ENCODE results near the gene TREM2.

The TREM2 gene

GRCh38 chr6:41163419-41163717 lies 452 bp upstream of the TREM2 start:
- H3K9ac ChIP-seq (ENCODE audit: low read depth, low read length): no peak overlapping the region
- no peak overlapping the region for H3K4me3 ChIP-seq (ENCODE audit: low read depth, low read length)
- H3K4me1 ChIP-seq (ENCODE audit: control insufficient read depth, insufficient read depth, low read length): no peaks in the 10 kb centered on the region
- no peaks in the 10 kb centered on the region for H3K9me3 ChIP-seq (ENCODE audit: control insufficient read depth, insufficient read depth, low read length)
- no peak overlapping the region for H3K27ac ChIP-seq (ENCODE audit: low read depth, low read length)
- H3K27me3 ChIP-seq (ENCODE audit: control insufficient read depth, insufficient read depth, low read length): no peaks in the 10 kb centered on the region
- no peaks in the 10 kb centered on the region for H3K36me3 ChIP-seq (ENCODE audit: control insufficient read depth, insufficient read depth, low read length)

- Histone ChIP-seq H3K36me3 (ENCODE audit: control insufficient read depth, insufficient read depth, low read length) (no peaks in the 10 kb centered on the region), H3K27me3 (ENCODE audit: control insufficient read depth, insufficient read depth, low read length) (no peaks in the 10 kb centered on the region), H3K9ac (ENCODE audit: low read depth, low read length) (no peak overlapping the region), H3K4me3 (ENCODE audit: low read depth, low read length) (no peak overlapping the region), H3K9me3 (ENCODE audit: control insufficient read depth, insufficient read depth, low read length) (no peaks in the 10 kb centered on the region), H3K27ac (ENCODE audit: low read depth, low read length) (no peak overlapping the region), H3K4me1 (ENCODE audit: control insufficient read depth, insufficient read depth, low read length) (no peaks in the 10 kb centered on the region)
These were observed 914 bp downstream of the TREM2 start for GRCh38 chr6:41161851-41162552.

GRCh38 chr6:41161380-41161779 lies 1.5 kb downstream of the TREM2 start:
- no peaks in the 10 kb centered on the region for H3K9me3 ChIP-seq (ENCODE audit: control insufficient read depth, insufficient read depth, low read length)
- no peaks in the 10 kb centered on the region for H3K4me1 ChIP-seq (ENCODE audit: control insufficient read depth, insufficient read depth, low read length)
- no peaks in the 10 kb centered on the region for H3K36me3 ChIP-seq (ENCODE audit: control insufficient read depth, insufficient read depth, low read length)
- no peak overlapping the region for H3K9ac ChIP-seq (ENCODE audit: low read depth, low read length)
- H3K27ac ChIP-seq (ENCODE audit: low read depth, low read length): no peak overlapping the region
- no peaks in the 10 kb centered on the region for H3K27me3 ChIP-seq (ENCODE audit: control insufficient read depth, insufficient read depth, low read length)
- no peak overlapping the region for H3K4me3 ChIP-seq (ENCODE audit: low read depth, low read length)

- Histone ChIP-seq H3K27ac (ENCODE audit: low read depth, low read length) (no peak overlapping the region), H3K4me1 (ENCODE audit: control insufficient read depth, insufficient read depth, low read length) (no peaks in the 10 kb centered on the region), H3K36me3 (ENCODE audit: control insufficient read depth, insufficient read depth, low read length) (no peaks in the 10 kb centered on the region), H3K9ac (ENCODE audit: low read depth, low read length) (no peak overlapping the region), H3K4me3 (ENCODE audit: low read depth, low read length) (no peak overlapping the region), H3K27me3 (ENCODE audit: control insufficient read depth, insufficient read depth, low read length) (no peaks in the 10 kb centered on the region), H3K9me3 (ENCODE audit: control insufficient read depth, insufficient read depth, low read length) (no peaks in the 10 kb centered on the region)
These were observed 2.0 kb downstream of the TREM2 start for GRCh38 chr6:41160933-41161332.

- H3K27ac ChIP-seq (ENCODE audit: low read depth, low read length): no peak overlapping the region
- H3K9me3 ChIP-seq (ENCODE audit: control insufficient read depth, insufficient read depth, low read length): no peaks in the 10 kb centered on the region
- H3K27me3 ChIP-seq (ENCODE audit: control insufficient read depth, insufficient read depth, low read length): no peaks in the 10 kb centered on the region
- no peak overlapping the region for H3K9ac ChIP-seq (ENCODE audit: low read depth, low read length)
- H3K36me3 ChIP-seq (ENCODE audit: control insufficient read depth, insufficient read depth, low read length): no peaks in the 10 kb centered on the region
- H3K4me1 ChIP-seq (ENCODE audit: control insufficient read depth, insufficient read depth, low read length): no peaks in the 10 kb centered on the region
- no peak overlapping the region for H3K4me3 ChIP-seq (ENCODE audit: low read depth, low read length)
These were observed 3.4 kb downstream of the TREM2 start for GRCh38 chr6:41159415-41160082.

- no peak overlapping the region for H3K4me3 ChIP-seq (ENCODE audit: low read depth, low read length)
- no peak overlapping the region for H3K27ac ChIP-seq (ENCODE audit: low read depth, low read length)
- H3K27me3 ChIP-seq (ENCODE audit: control insufficient read depth, insufficient read depth, low read length): no peaks in the 10 kb centered on the region
- no peak overlapping the region for H3K9ac ChIP-seq (ENCODE audit: low read depth, low read length)
- H3K36me3 ChIP-seq (ENCODE audit: control insufficient read depth, insufficient read depth, low read length): no peaks in the 10 kb centered on the region
- H3K9me3 ChIP-seq (ENCODE audit: control insufficient read depth, insufficient read depth, low read length): no peaks in the 10 kb centered on the region
- no peaks in the 10 kb centered on the region for H3K4me1 ChIP-seq (ENCODE audit: control insufficient read depth, insufficient read depth, low read length)
These were observed 5.6 kb downstream of the TREM2 start for GRCh38 chr6:41157323-41157722.

GRCh38 chr6:41156771-41157170 lies 6.1 kb downstream of the TREM2 start:
- no peak overlapping the region for H3K27ac ChIP-seq (ENCODE audit: low read depth, low read length)
- H3K27me3 ChIP-seq (ENCODE audit: control insufficient read depth, insufficient read depth, low read length): no peaks in the 10 kb centered on the region
- H3K9me3 ChIP-seq (ENCODE audit: control insufficient read depth, insufficient read depth, low read length): no peaks in the 10 kb centered on the region
- H3K36me3 ChIP-seq (ENCODE audit: control insufficient read depth, insufficient read depth, low read length): no peaks in the 10 kb centered on the region
- no peak overlapping the region for H3K9ac ChIP-seq (ENCODE audit: low read depth, low read length)
- H3K4me1 ChIP-seq (ENCODE audit: control insufficient read depth, insufficient read depth, low read length): no peaks in the 10 kb centered on the region
- H3K4me3 ChIP-seq (ENCODE audit: low read depth, low read length): no peak overlapping the region

GRCh38 chr6:41156001-41156400 lies 6.9 kb downstream of the TREM2 start:
- H3K36me3 ChIP-seq (ENCODE audit: control insufficient read depth, insufficient read depth, low read length): no peaks in the 10 kb centered on the region
- no peaks in the 10 kb centered on the region for H3K9me3 ChIP-seq (ENCODE audit: control insufficient read depth, insufficient read depth, low read length)
- H3K27me3 ChIP-seq (ENCODE audit: control insufficient read depth, insufficient read depth, low read length): no peaks in the 10 kb centered on the region
- no peak overlapping the region for H3K4me3 ChIP-seq (ENCODE audit: low read depth, low read length)
- H3K4me1 ChIP-seq (ENCODE audit: control insufficient read depth, insufficient read depth, low read length): no peaks in the 10 kb centered on the region
- no peak overlapping the region for H3K27ac ChIP-seq (ENCODE audit: low read depth, low read length)
- H3K9ac ChIP-seq (ENCODE audit: low read depth, low read length): no peak overlapping the region

GRCh38 chr6:41155132-41155805 lies 7.6 kb downstream of the TREM2 start:
- Histone ChIP-seq H3K27ac (ENCODE audit: low read depth, low read length) (no peak overlapping the region), H3K4me1 (ENCODE audit: control insufficient read depth, insufficient read depth, low read length) (no peaks in the 10 kb centered on the region), H3K36me3 (ENCODE audit: control insufficient read depth, insufficient read depth, low read length) (no peaks in the 10 kb centered on the region), H3K27me3 (ENCODE audit: control insufficient read depth, insufficient read depth, low read length) (no peaks in the 10 kb centered on the region), H3K4me3 (ENCODE audit: low read depth, low read length) (no peak overlapping the region), H3K9ac (ENCODE audit: low read depth, low read length) (no peak overlapping the region), H3K9me3 (ENCODE audit: control insufficient read depth, insufficient read depth, low read length) (no peaks in the 10 kb centered on the region)

- Histone ChIP-seq H3K27ac (ENCODE audit: low read depth, low read length) (no peak within 1 kb of the TSS), H3K27me3 (ENCODE audit: control insufficient read depth, insufficient read depth, low read length) (no peaks in the 10 kb centered on the region), H3K36me3 (ENCODE audit: control insufficient read depth, insufficient read depth, low read length) (no peaks in the 10 kb centered on the region), H3K4me1 (ENCODE audit: control insufficient read depth, insufficient read depth, low read length) (no peaks in the 10 kb centered on the region), H3K9me3 (ENCODE audit: control insufficient read depth, insufficient read depth, low read length) (no peaks in the 10 kb centered on the region), H3K9ac (ENCODE audit: low read depth, low read length) (no peak within 1 kb of the TSS), H3K4me3 (ENCODE audit: low read depth, low read length) (no peak within 1 kb of the TSS)
These were observed 8.8 kb downstream of the TREM2 start, which contains the start of gene TREML1 for GRCh38 chr6:41153992-41154625. TSS of gene TREML1 (minus strand) at chr6:41154347. CDS start at chr6:41154288, 59 bp downstream.

GRCh38 chr6:41153451-41153850 lies 9.5 kb downstream of the TREM2 start:
- H3K27ac ChIP-seq (ENCODE audit: low read depth, low read length): no peak overlapping the region
- no peaks in the 10 kb centered on the region for H3K9me3 ChIP-seq (ENCODE audit: control insufficient read depth, insufficient read depth, low read length)
- H3K27me3 ChIP-seq (ENCODE audit: control insufficient read depth, insufficient read depth, low read length): no peaks in the 10 kb centered on the region
- no peak overlapping the region for H3K4me3 ChIP-seq (ENCODE audit: low read depth, low read length)
- no peaks in the 10 kb centered on the region for H3K36me3 ChIP-seq (ENCODE audit: control insufficient read depth, insufficient read depth, low read length)
- no peaks in the 10 kb centered on the region for H3K4me1 ChIP-seq (ENCODE audit: control insufficient read depth, insufficient read depth, low read length)
- H3K9ac ChIP-seq (ENCODE audit: low read depth, low read length): no peak overlapping the region

Data from HUES48 (cell line).